ENCODE data around the gene COL6A3. TPM values are rescaled to one million over a fixed set of nuclear protein-coding genes. Genes with fewer than 3 reads are reported as not detected.

COL6A3 gene
- polyA plus RNA-seq, 1 of the 3 experiments (the other 2 are of a cell fraction): 18.5 TPM

DNA sequence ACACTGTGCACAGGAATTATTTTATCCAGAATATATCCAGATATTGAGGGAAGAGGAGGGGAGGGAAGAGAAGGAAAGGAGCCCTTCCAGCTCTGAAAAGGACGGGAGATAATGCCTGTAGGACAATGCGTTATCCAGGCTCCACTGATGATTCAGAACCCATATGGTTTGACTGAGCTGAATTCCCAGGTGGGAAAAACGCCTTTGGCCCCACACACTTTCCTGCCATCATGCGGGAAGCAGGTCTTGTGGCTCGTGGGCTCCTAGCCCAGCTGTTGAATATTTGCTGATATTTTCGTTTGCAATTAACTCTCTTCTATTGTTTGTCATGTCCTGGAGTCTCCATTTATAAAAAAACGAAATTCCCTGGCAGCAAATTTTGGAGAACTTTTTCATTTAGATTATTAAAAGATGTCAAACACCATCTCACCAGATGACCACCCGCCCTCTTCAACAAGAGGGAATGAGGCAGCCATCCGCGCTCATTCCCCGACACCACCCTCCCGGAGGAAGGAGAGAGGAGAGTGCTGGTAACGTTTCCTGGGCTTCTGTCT, 8.9 kb downstream of the COL6A3 start:
- Histone ChIP-seq H3K4me2 (no peak overlapping the region), H4K20me1 (ENCODE audit: insufficient read depth) (no peaks in the 10 kb centered on the region), H3K9ac (no peak overlapping the region)

DNA sequence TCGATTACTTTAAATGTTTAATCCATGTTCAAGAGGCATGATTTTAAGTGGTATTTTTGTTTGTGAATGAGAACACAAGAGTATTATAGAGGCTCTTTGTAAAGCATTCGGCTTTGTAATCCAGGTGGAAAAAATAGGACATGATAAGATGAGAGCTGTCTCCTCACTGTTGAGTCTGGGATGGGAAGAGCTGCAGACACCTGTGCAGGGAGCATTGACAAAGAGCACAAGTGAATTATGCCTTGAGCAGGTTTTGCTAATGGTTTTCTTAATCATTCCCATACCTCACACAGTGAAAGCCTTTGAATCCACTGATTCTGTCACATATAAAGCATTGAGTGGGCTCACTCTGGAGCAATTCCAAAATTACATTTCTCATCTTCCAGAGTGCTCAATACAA, 9.6 kb downstream of the COL6A3 start:
- CTCF ChIA-PET: interaction anchor here (0.5 to 2.4 kb wide), 5 partner anchors 15 to 250 kb away, joined by 3 to 8 read pairs (median 5); no protein-coding TSS in a partner anchor
- H3K36me3 ChIP-seq (replicated peaks in 1 of 2; ENCODE audit: control insufficient read depth in 1 of 2, insufficient read depth in 2 of 2, low read length in 1 of 2): no peaks in the 10 kb centered on the region
- WGBS (ENCODE audit: low lambda C conversion rate): 74% methylated on average over 2 of the region's 2 CpGs

More for the DNA sequence above, 8.9 kb downstream of the COL6A3 start:
- Histone ChIP-seq H3K27ac (ENCODE audit: low read depth in 2 of 2, low read length in 1 of 2) (peak overlapping the region in 1 of 2 experiments; percentile 58; a peak in 2 of 4 replicates), H3K4me3 (ENCODE audit: low read depth in 2 of 2, low read length in 1 of 2) (no peak overlapping the region), H3K9me2 (no peaks in the 10 kb centered on the region), H3K36me3 (replicated peaks in 1 of 2; ENCODE audit: control insufficient read depth in 1 of 2, insufficient read depth in 2 of 2, low read length in 1 of 2) (no peaks in the 10 kb centered on the region), H2AFZ (ENCODE audit: low read depth) (no peak overlapping the region), H3K27me3 (ENCODE audit: insufficient read depth) (no peaks in the 10 kb centered on the region), H3K9me3 (no peaks in the 10 kb centered on the region), H3F3A (replicated peaks; ENCODE audit: insufficient read depth) (no peaks in the 10 kb centered on the region), H3K4me1 (ENCODE audit: control insufficient read depth in 1 of 2, insufficient read depth in 2 of 2, low read depth in 1 of 2, low read length in 1 of 2) (peaks cover 7 to 20% of the 10 kb centered on the region in 2 experiments), H3K79me2 (ENCODE audit: insufficient read depth) (peaks cover 32% of the 10 kb centered on the region)
- no peak for DNase-seq
- TF ChIP-seq MEF2A (IDR thresholded peaks at IDR 0.05; ENCODE audit: borderline replicate concordance, low read depth) (no peak), JUND (IDR thresholded peaks at IDR 0.05) (no peak), NFIC (IDR thresholded peaks at IDR 0.05; ENCODE audit: borderline replicate concordance) (no peak), GATA2 (CRISPR knock-in tag; IDR thresholded peaks at IDR 0.05) (no peak), GABPA (IDR thresholded peaks at IDR 0.05; ENCODE audit: low read depth) (no peak)
- TF ChIP-seq, protein P1, sequence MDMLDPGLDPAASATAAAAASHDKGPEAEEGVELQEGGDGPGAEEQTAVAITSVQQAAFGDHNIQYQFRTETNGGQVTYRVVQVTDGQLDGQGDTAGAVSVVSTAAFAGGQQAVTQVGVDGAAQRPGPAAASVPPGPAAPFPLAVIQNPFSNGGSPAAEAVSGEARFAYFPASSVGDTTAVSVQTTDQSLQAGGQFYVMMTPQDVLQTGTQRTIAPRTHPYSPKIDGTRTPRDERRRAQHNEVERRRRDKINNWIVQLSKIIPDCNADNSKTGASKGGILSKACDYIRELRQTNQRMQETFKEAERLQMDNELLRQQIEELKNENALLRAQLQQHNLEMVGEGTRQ (IDR thresholded peaks at IDR 0.05; ENCODE audit: borderline replicate concordance, low read depth, low read length): no peak
- TF ChIP-seq, protein P2, sequence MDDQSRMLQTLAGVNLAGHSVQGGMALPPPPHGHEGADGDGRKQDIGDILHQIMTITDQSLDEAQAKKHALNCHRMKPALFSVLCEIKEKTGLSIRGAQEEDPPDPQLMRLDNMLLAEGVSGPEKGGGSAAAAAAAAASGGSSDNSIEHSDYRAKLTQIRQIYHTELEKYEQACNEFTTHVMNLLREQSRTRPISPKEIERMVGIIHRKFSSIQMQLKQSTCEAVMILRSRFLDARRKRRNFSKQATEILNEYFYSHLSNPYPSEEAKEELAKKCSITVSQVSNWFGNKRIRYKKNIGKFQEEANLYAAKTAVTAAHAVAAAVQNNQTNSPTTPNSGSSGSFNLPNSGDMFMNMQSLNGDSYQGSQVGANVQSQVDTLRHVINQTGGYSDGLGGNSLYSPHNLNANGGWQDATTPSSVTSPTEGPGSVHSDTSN (IDR thresholded peaks at IDR 0.05): no peak
- WGBS (ENCODE audit: low lambda C conversion rate): 75% methylated on average over 11 of the region's 13 CpGs
- ChIA-PET CTCF (interaction anchor here (0.5 to 1.9 kb wide), 5 partner anchors 13 to 251 kb away, joined by 3 to 5 read pairs (median 5); no protein-coding TSS in a partner anchor), POLR2A (interaction anchor here (0.5 kb wide), 1 partner anchor 35 kb away, joined by 5 read pairs; no protein-coding TSS in a partner anchor)

More for the DNA sequence above, 9.6 kb downstream of the COL6A3 start:
- no peaks in the 10 kb centered on the region for H3K27me3 ChIP-seq (ENCODE audit: insufficient read depth)
- peak overlapping the region in 1 of 2 experiments; percentile 58; a peak in 2 of 4 replicates for H3K27ac ChIP-seq (ENCODE audit: low read depth in 2 of 2, low read length in 1 of 2)
- H3K9me2 ChIP-seq: no peaks in the 10 kb centered on the region
- no peak overlapping the region for H3K9ac ChIP-seq
- peak; percentile 30 for DNase-seq
- no peak overlapping the region for H3K4me2 ChIP-seq
- no peak overlapping the region for H2AFZ ChIP-seq (ENCODE audit: low read depth)
- no peaks in the 10 kb centered on the region for H3F3A ChIP-seq (replicated peaks; ENCODE audit: insufficient read depth)
- POLR2A ChIA-PET: interaction anchor here (0.5 kb wide), 1 partner anchor 35 kb away, joined by 5 read pairs; no protein-coding TSS in a partner anchor
- H3K4me1 ChIP-seq (ENCODE audit: control insufficient read depth in 1 of 2, insufficient read depth in 2 of 2, low read depth in 1 of 2, low read length in 1 of 2): peaks cover 7 to 20% of the 10 kb centered on the region in 2 experiments
- TF ChIP-seq RCOR1 (IDR thresholded peaks at IDR 0.05; ENCODE audit: low read length) (0 out of 2 replicates have a peak, but pooled peaks have one; percentile 12), SMC3 (IDR thresholded peaks at IDR 0.05; ENCODE audit: low read depth, low read length) (no peak), EP300 (IDR thresholded peaks at IDR 0.05; ENCODE audit: borderline replicate concordance in 1 of 2, low read depth in 1 of 2, low read length in 1 of 2) (peak in 1 of 2 experiments; percentile 61; a peak in 1 of 4 replicates), GATA2 (CRISPR knock-in tag; IDR thresholded peaks at IDR 0.05) (peak; percentile 46; the same call in 1 of the 2 replicates)
- H3K4me3 ChIP-seq (ENCODE audit: low read depth in 2 of 2, low read length in 1 of 2): no peak overlapping the region
- H3K79me2 ChIP-seq (ENCODE audit: insufficient read depth): peaks cover 29% of the 10 kb centered on the region
- no peaks in the 10 kb centered on the region for H4K20me1 ChIP-seq (ENCODE audit: insufficient read depth)
- no peaks in the 10 kb centered on the region for H3K9me3 ChIP-seq

Data from SK-N-SH (cell line).